Measurements from ENCODE around the gene FRMD6.

FRMD6 gene

GRCh38 chr14:51661504-51661903, 9.8 kb downstream of the FRMD6 start:
- Histone ChIP-seq H3K9me2 (replicated peaks; ENCODE audit: low read depth, low read length) (no peaks in the 10 kb centered on the region), H3K27me3 (ENCODE audit: insufficient read depth, low read length, poor library complexity, severe bottlenecking) (peaks cover 42% of the 10 kb centered on the region), H3K4me1 (ENCODE audit: insufficient read depth, low read length, poor library complexity, severe bottlenecking) (peaks cover 13% of the 10 kb centered on the region), H3K4me3 (ENCODE audit: low read length, poor library complexity, severe bottlenecking) (no peak overlapping the region), H3K9me3 (ENCODE audit: insufficient read depth, low read depth, low read length) (no peaks in the 10 kb centered on the region), H3K9ac (ENCODE audit: low read depth, low read length, poor library complexity, severe bottlenecking) (no peak overlapping the region), H4K20me1 (ENCODE audit: insufficient read depth, low read length, poor library complexity, severe bottlenecking) (peaks cover 3% of the 10 kb centered on the region), H3F3A (ENCODE audit: low read depth) (no peaks in the 10 kb centered on the region), H2AFZ (ENCODE audit: low read length) (no peak overlapping the region), H3K4me2 (ENCODE audit: low read depth, low read length, poor library complexity, severe bottlenecking) (no peak overlapping the region), H3K79me2 (ENCODE audit: insufficient read depth, low read length) (no peaks in the 10 kb centered on the region), H3K36me3 (ENCODE audit: insufficient read depth, low read length) (no peaks in the 10 kb centered on the region)
- TF ChIP-seq EZH2phosphoT487 (IDR thresholded peaks at IDR 0.05; ENCODE audit: borderline replicate concordance) (no peak), CTCF (conservative IDR thresholded peaks at IDR 0.05; ENCODE audit: low read length) (no peak)

- H3K4me3 ChIP-seq (ENCODE audit: low read length, poor library complexity, severe bottlenecking) = no peak overlapping the region
- no peaks in the 10 kb centered on the region for H3K9me3 ChIP-seq (ENCODE audit: insufficient read depth, low read depth, low read length)
- H3F3A ChIP-seq (ENCODE audit: low read depth) = no peaks in the 10 kb centered on the region
- H2AFZ ChIP-seq (ENCODE audit: low read length) = no peak overlapping the region
- H3K36me3 ChIP-seq (ENCODE audit: insufficient read depth, low read length) = no peaks in the 10 kb centered on the region
- H3K9me2 ChIP-seq (replicated peaks; ENCODE audit: low read depth, low read length) = no peaks in the 10 kb centered on the region
- no peaks in the 10 kb centered on the region for H3K79me2 ChIP-seq (ENCODE audit: insufficient read depth, low read length)
- H3K4me1 ChIP-seq (ENCODE audit: insufficient read depth, low read length, poor library complexity, severe bottlenecking) = peaks cover under 1% of the 10 kb centered on the region
- no peak overlapping the region for H3K4me2 ChIP-seq (ENCODE audit: low read depth, low read length, poor library complexity, severe bottlenecking)
- H3K9ac ChIP-seq (ENCODE audit: low read depth, low read length, poor library complexity, severe bottlenecking) = no peak overlapping the region
- TF ChIP-seq EZH2phosphoT487 (IDR thresholded peaks at IDR 0.05; ENCODE audit: borderline replicate concordance) = no peak
- peaks cover 3% of the 10 kb centered on the region for H4K20me1 ChIP-seq (ENCODE audit: insufficient read depth, low read length, poor library complexity, severe bottlenecking)
- H3K27me3 ChIP-seq (ENCODE audit: insufficient read depth, low read length, poor library complexity, severe bottlenecking) = peaks cover 28% of the 10 kb centered on the region
Observed at GRCh38 chr14:51663783-51664326, 12.1 kb downstream of the FRMD6 start.

GRCh38 chr14:51666070-51666469, 14.4 kb downstream of the FRMD6 start:
- no peak overlapping the region for H3K4me2 ChIP-seq (ENCODE audit: low read depth, low read length, poor library complexity, severe bottlenecking)
- peaks cover 7% of the 10 kb centered on the region for H3K27me3 ChIP-seq (ENCODE audit: insufficient read depth, low read length, poor library complexity, severe bottlenecking)
- H3K79me2 ChIP-seq (ENCODE audit: insufficient read depth, low read length) = no peaks in the 10 kb centered on the region
- H3K4me3 ChIP-seq (ENCODE audit: low read length, poor library complexity, severe bottlenecking) = no peak overlapping the region
- H3K4me1 ChIP-seq (ENCODE audit: insufficient read depth, low read length, poor library complexity, severe bottlenecking) = no peaks in the 10 kb centered on the region
- no peaks in the 10 kb centered on the region for H3F3A ChIP-seq (ENCODE audit: low read depth)
- H3K9me3 ChIP-seq (ENCODE audit: insufficient read depth, low read depth, low read length) = no peaks in the 10 kb centered on the region
- no peaks in the 10 kb centered on the region for H4K20me1 ChIP-seq (ENCODE audit: insufficient read depth, low read length, poor library complexity, severe bottlenecking)
- no peaks in the 10 kb centered on the region for H3K9me2 ChIP-seq (replicated peaks; ENCODE audit: low read depth, low read length)
- no peak overlapping the region for H3K9ac ChIP-seq (ENCODE audit: low read depth, low read length, poor library complexity, severe bottlenecking)
- H2AFZ ChIP-seq (ENCODE audit: low read length) = no peak overlapping the region
- no peaks in the 10 kb centered on the region for H3K36me3 ChIP-seq (ENCODE audit: insufficient read depth, low read length)
- no peak for TF ChIP-seq EZH2phosphoT487 (IDR thresholded peaks at IDR 0.05; ENCODE audit: borderline replicate concordance)
- no peak for TF ChIP-seq CTCF (conservative IDR thresholded peaks at IDR 0.05; ENCODE audit: low read length)

GRCh38 chr14:51666826-51667225, 15.1 kb downstream of the FRMD6 start:
- Histone ChIP-seq H3K4me2 (ENCODE audit: low read depth, low read length, poor library complexity, severe bottlenecking) (no peak overlapping the region), H3K4me3 (ENCODE audit: low read length, poor library complexity, severe bottlenecking) (no peak overlapping the region), H3K27me3 (ENCODE audit: insufficient read depth, low read length, poor library complexity, severe bottlenecking) (no peaks in the 10 kb centered on the region), H3K36me3 (ENCODE audit: insufficient read depth, low read length) (no peaks in the 10 kb centered on the region), H3K4me1 (ENCODE audit: insufficient read depth, low read length, poor library complexity, severe bottlenecking) (no peaks in the 10 kb centered on the region), H3K9me2 (replicated peaks; ENCODE audit: low read depth, low read length) (no peaks in the 10 kb centered on the region), H4K20me1 (ENCODE audit: insufficient read depth, low read length, poor library complexity, severe bottlenecking) (no peaks in the 10 kb centered on the region), H3K9ac (ENCODE audit: low read depth, low read length, poor library complexity, severe bottlenecking) (no peak overlapping the region), H3K9me3 (ENCODE audit: insufficient read depth, low read depth, low read length) (no peaks in the 10 kb centered on the region), H2AFZ (ENCODE audit: low read length) (no peak overlapping the region), H3F3A (ENCODE audit: low read depth) (no peaks in the 10 kb centered on the region), H3K79me2 (ENCODE audit: insufficient read depth, low read length) (no peaks in the 10 kb centered on the region)
- TF ChIP-seq EZH2phosphoT487 (IDR thresholded peaks at IDR 0.05; ENCODE audit: borderline replicate concordance) = no peak
- TF ChIP-seq CTCF (conservative IDR thresholded peaks at IDR 0.05; ENCODE audit: low read length) = no peak

All from Loucy (cell line).